PC-9 (cell line): Measurements from ENCODE around the gene PNPLA7. TPM values are rescaled to one million over a fixed set of nuclear protein-coding genes. Genes with fewer than 3 reads are reported as not detected.

Experiments
- BruUV-seq: library from RNA; stranded (reverse); fragments of 400-500 nt; replicated peaks from 2 replicates; lab custom pipeline; 2021; lab: Mats Ljungman, UMichigan
- CTCF ChIA-PET: fragments of 300-600 bp; sonication (Branson Sonifier 250); formaldehyde crosslinking; loops from one replicate; lab custom pipeline; 2022; ENCODE audit warnings: antibody characterized with exemption; lab: Charles Lee
- POLR2A ChIA-PET: fragments of 300-600 bp; sonication (Branson Sonifier 250); formaldehyde crosslinking; loops from one replicate; lab custom pipeline; 2022; ENCODE audit warnings: antibody characterized with exemption; ENCODE audit not compliant: unreplicated experiment; lab: Charles Lee
- DNase-seq, 2 experiments: peaks; one replicate each; pipeline versions ENCODE4 v3.0.0 to v3.0.0-alpha.2; 2015 to 2022; ENCODE audit warnings: mixed read lengths in 1 of 2
- H2AFZ ChIP-seq: fragments of 200-600 bp; sonication (generic); 2 replicates; pipeline ENCODE4 v1.8.1; 2017; ENCODE audit warnings: antibody characterized with exemption
- H3F3A ChIP-seq: fragments of 200-600 bp; sonication (generic); 2 replicates; pipeline ENCODE4 v1.8.1; 2017; ENCODE audit warnings: antibody characterized with exemption, mild to moderate bottlenecking, low read depth; ENCODE audit not compliant: insufficient read depth
- H3K27ac ChIP-seq: fragments of 200-600 bp; sonication (generic); 2 replicates; pipeline ENCODE4 v1.6.1; 2016; ENCODE audit warnings: mixed run types
- H3K27me3 ChIP-seq: fragments of 200-600 bp; sonication (generic); 2 replicates; pipeline ENCODE4 v1.6.1; 2016; ENCODE audit warnings: low read depth, mixed run types; ENCODE audit not compliant: insufficient read depth
- H3K36me3 ChIP-seq: fragments of 200-600 bp; sonication (generic); 2 replicates; pipeline ENCODE4 v1.6.1; 2016; ENCODE audit warnings: low read depth, mixed run types
- H3K4me1 ChIP-seq: fragments of 200-600 bp; sonication (generic); replicated peaks from 2 replicates; pipeline ENCODE4 v1.6.1; 2016; ENCODE audit warnings: mixed run types; ENCODE audit not compliant: insufficient read depth
- H3K4me2 ChIP-seq: fragments of 200-600 bp; sonication (generic); 2 replicates; pipeline ENCODE4 v1.6.1; 2017; ENCODE audit warnings: mixed run types
- H3K4me3 ChIP-seq: fragments of 200-600 bp; sonication (generic); 2 replicates; pipeline ENCODE4 v1.6.1; 2016; ENCODE audit warnings: mixed run types
- H3K79me2 ChIP-seq: fragments of 200-600 bp; sonication (generic); 2 replicates; pipeline ENCODE4 v1.6.1; 2017; ENCODE audit warnings: low read depth, mixed run types
- H3K9me2 ChIP-seq: fragments of 200-600 bp; sonication (generic); 2 replicates; pipeline ENCODE4 v1.8.1; 2017; ENCODE audit warnings: mild to moderate bottlenecking; ENCODE audit not compliant: insufficient read depth
- H3K9me3 ChIP-seq: fragments of 200-600 bp; sonication (generic); 2 replicates; pipeline ENCODE4 v1.8.1; 2016; ENCODE audit warnings: low read depth; ENCODE audit not compliant: insufficient read depth
- H4K20me1 ChIP-seq: fragments of 200-600 bp; sonication (generic); 2 replicates; pipeline ENCODE4 v1.8.1; 2017; ENCODE audit not compliant: insufficient read depth
- CTCF ChIP-seq: fragments of 200-600 bp; sonication (generic); conservative IDR thresholded peaks from 2 replicates; pipeline ENCODE4 v1.6.1; 2017; ENCODE audit warnings: mixed run types, antibody characterized with exemption, mild to moderate bottlenecking, moderate library complexity
- EZH2 ChIP-seq: fragments of 200-600 bp; sonication (generic); IDR thresholded peaks from 2 replicates; pipeline ENCODE4 v1.8.0; 2017; ENCODE audit warnings: antibody characterized with exemption, low read depth
- intact Hi-C: fragments of 100-400 bp; cut with micrococcal nuclease; formaldehyde crosslinking; loops from one replicate; pipeline ENCODE4 v1.10.0; 2022; ENCODE audit not compliant: unreplicated experiment
- total RNA-seq: library from RNA; stranded (reverse); gene quantifications from 2 replicates; pipeline ENCODE4 v1.2.3, GENCODE V29; 2021

The PNPLA7 gene
- total RNA-seq, 1 experiment from 2014 or later = 1.9 TPM

- H3K9me3 ChIP-seq = no peaks in the 10 kb centered on the region
- no peaks in the 10 kb centered on the region for H3K79me2 ChIP-seq
- H3K36me3 ChIP-seq = no peaks in the 10 kb centered on the region
- no peak for DNase-seq
- H3K4me1 ChIP-seq = peaks cover 6% of the 10 kb centered on the region
- no peak overlapping the region for H2AFZ ChIP-seq
- BruUV-seq = no TSS peak
- no peak overlapping the region for H3K27ac ChIP-seq
- no peaks in the 10 kb centered on the region for H3K9me2 ChIP-seq
- intact Hi-C loops = no loop called here
- no peak for TF ChIP-seq EZH2
- TF ChIP-seq CTCF = no peak
- ChIA-PET CTCF (no interaction called here), POLR2A (no interaction called here)
- H3K4me2 ChIP-seq = no peak overlapping the region
- no peak overlapping the region for H3K4me3 ChIP-seq
- peaks cover 10% of the 10 kb centered on the region; the same call in 1 of the 2 replicates for H3F3A ChIP-seq
- H3K27me3 ChIP-seq = no peaks in the 10 kb centered on the region
- no peaks in the 10 kb centered on the region for H4K20me1 ChIP-seq
Measured at GRCh38 chr9:137498720-137499150, 51.5 kb downstream of the PNPLA7 start.

GRCh38 chr9:137497921-137498719 is 52.1 kb downstream of the PNPLA7 start:
- Histone ChIP-seq H3K4me1 (peaks cover 6% of the 10 kb centered on the region), H2AFZ (no peak overlapping the region), H4K20me1 (no peaks in the 10 kb centered on the region), H3F3A (peaks cover 14% of the 10 kb centered on the region; the same call in 1 of the 2 replicates), H3K9me2 (no peaks in the 10 kb centered on the region), H3K27me3 (no peaks in the 10 kb centered on the region), H3K4me2 (no peak overlapping the region), H3K79me2 (no peaks in the 10 kb centered on the region), H3K9me3 (no peaks in the 10 kb centered on the region), H3K4me3 (no peak overlapping the region), H3K27ac (no peak overlapping the region), H3K36me3 (no peaks in the 10 kb centered on the region)
- no peak for DNase-seq
- ChIA-PET POLR2A (no interaction called here), CTCF (no interaction called here)
- intact Hi-C loops = no loop called here
- BruUV-seq = no TSS peak
- TF ChIP-seq EZH2 = no peak
- no peak for TF ChIP-seq CTCF

GRCh38 chr9:137496601-137497375 is 53.4 kb downstream of the PNPLA7 start:
- Histone ChIP-seq H3K27me3 (no peaks in the 10 kb centered on the region), H3K9me2 (no peaks in the 10 kb centered on the region), H3K9me3 (no peaks in the 10 kb centered on the region), H3K4me3 (no peak overlapping the region), H2AFZ (no peak overlapping the region), H3K36me3 (no peaks in the 10 kb centered on the region), H4K20me1 (no peaks in the 10 kb centered on the region), H3K4me1 (peaks cover under 1% of the 10 kb centered on the region; the same call in 1 of the 2 replicates), H3K79me2 (no peaks in the 10 kb centered on the region), H3K4me2 (no peak overlapping the region), H3F3A (peaks cover 14% of the 10 kb centered on the region; the same call in 1 of the 2 replicates), H3K27ac (no peak overlapping the region)
- ChIA-PET POLR2A (no interaction called here), CTCF (no interaction called here)
- TF ChIP-seq CTCF = no peak
- DNase-seq = no peak
- intact Hi-C loops = no loop called here
- no TSS peak for BruUV-seq
